HUES48 (cell line): ENCODE measurements around the gene PET100.

Experiments
- H3K27ac ChIP-seq: one replicate; pipeline ENCODE4 v1.7.0; 2013; ENCODE audit warnings: low read depth, low read length, inconsistent platforms
- H3K27me3 ChIP-seq: 2 replicates; pipeline ENCODE4 v1.6.1; 2013; ENCODE audit warnings: mild to moderate bottlenecking, low read length; ENCODE audit not compliant: control insufficient read depth, insufficient read depth
- H3K36me3 ChIP-seq: 2 replicates; pipeline ENCODE4 v1.6.1; 2013; ENCODE audit warnings: low read length; ENCODE audit not compliant: control insufficient read depth, insufficient read depth
- H3K4me1 ChIP-seq: 2 replicates; pipeline ENCODE4 v1.6.1; 2013; ENCODE audit warnings: mild to moderate bottlenecking, low read length; ENCODE audit not compliant: control insufficient read depth, insufficient read depth
- H3K4me3 ChIP-seq: 2 replicates; pipeline ENCODE4 v1.5.1; 2013; ENCODE audit warnings: mild to moderate bottlenecking, low read depth, low read length
- H3K9ac ChIP-seq: 2 replicates; pipeline ENCODE4 v1.6.1; 2013; ENCODE audit warnings: mild to moderate bottlenecking, low read depth, low read length, moderate library complexity
- H3K9me3 ChIP-seq: 2 replicates; pipeline ENCODE4 v1.6.1; 2013; ENCODE audit warnings: low read length; ENCODE audit not compliant: control insufficient read depth, insufficient read depth

PET100 gene

GRCh38 chr19:7624810-7625209 is 4.8 kb upstream of the PET100 start:
- Histone ChIP-seq H3K9ac (no peak overlapping the region), H3K27ac (no peak overlapping the region), H3K36me3 (peaks cover 61% of the 10 kb centered on the region), H3K27me3 (no peaks in the 10 kb centered on the region), H3K4me1 (no peaks in the 10 kb centered on the region), H3K9me3 (no peaks in the 10 kb centered on the region), H3K4me3 (no peak overlapping the region)

- Histone ChIP-seq H3K9ac (no peak overlapping the region), H3K4me1 (0 out of 2 replicates have a peak, but pooled peaks cover 4% of the 10 kb centered on the region), H3K36me3 (peaks cover 51% of the 10 kb centered on the region), H3K27me3 (no peaks in the 10 kb centered on the region), H3K9me3 (no peaks in the 10 kb centered on the region), H3K4me3 (no peak overlapping the region), H3K27ac (no peak overlapping the region)
These were observed 3.7 kb upstream of the PET100 start for GRCh38 chr19:7625763-7626372.

- peaks cover 43% of the 10 kb centered on the region for H3K36me3 ChIP-seq
- H3K9me3 ChIP-seq, result no peaks in the 10 kb centered on the region
- 0 out of 2 replicates have a peak, but pooled peaks cover 4% of the 10 kb centered on the region for H3K4me1 ChIP-seq
- H3K27me3 ChIP-seq, result no peaks in the 10 kb centered on the region
- H3K27ac ChIP-seq, result no peak overlapping the region
- H3K4me3 ChIP-seq, result no peak overlapping the region
- H3K9ac ChIP-seq, result no peak overlapping the region
These were observed 2.4 kb upstream of the PET100 start for GRCh38 chr19:7627166-7627565.

- 0 out of 2 replicates have a peak, but pooled peaks cover under 1% of the 10 kb centered on the region for H3K27me3 ChIP-seq
- peak overlapping the region; percentile 74 for H3K9ac ChIP-seq
- H3K4me3 ChIP-seq, result peak overlapping the region; percentile 92
- H3K4me1 ChIP-seq, result 0 out of 2 replicates have a peak, but pooled peaks cover 4% of the 10 kb centered on the region
- H3K9me3 ChIP-seq, result no peaks in the 10 kb centered on the region
- peak overlapping the region; percentile 49 for H3K27ac ChIP-seq
- peaks cover 31% of the 10 kb centered on the region for H3K36me3 ChIP-seq
These were observed 843 bp upstream of the PET100 start for GRCh38 chr19:7628589-7629311.

GRCh38 chr19:7631577-7631976 is 2.0 kb downstream of the PET100 start:
- Histone ChIP-seq H3K27ac (no peak overlapping the region), H3K9me3 (no peaks in the 10 kb centered on the region), H3K27me3 (peaks cover 29% of the 10 kb centered on the region), H3K9ac (no peak overlapping the region), H3K36me3 (peaks cover 12% of the 10 kb centered on the region; the same call in 1 of the 2 replicates), H3K4me3 (no peak overlapping the region), H3K4me1 (0 out of 2 replicates have a peak, but pooled peaks cover 4% of the 10 kb centered on the region)

- Histone ChIP-seq H3K4me1 (0 out of 2 replicates have a peak, but pooled peaks cover 4% of the 10 kb centered on the region), H3K9ac (no peak overlapping the region), H3K4me3 (no peak overlapping the region), H3K9me3 (no peaks in the 10 kb centered on the region), H3K27ac (no peak overlapping the region), H3K27me3 (peaks cover 30% of the 10 kb centered on the region), H3K36me3 (0 out of 2 replicates have a peak, but pooled peaks cover 5% of the 10 kb centered on the region)
These were observed 3.0 kb downstream of the PET100 start for GRCh38 chr19:7632340-7633203.

GRCh38 chr19:7633698-7634097 is 4.1 kb downstream of the PET100 start, which contains the start of gene PCP2:
Gene PCP2 (minus strand): TSS chr19:7633719. CDS start chr19:7633457, 262 bp downstream.
- Histone ChIP-seq H3K9ac (no peak within 1 kb of the TSS), H3K4me1 (0 out of 2 replicates have a peak, but pooled peaks cover 4% of the 10 kb centered on the region)

GRCh38 chr19:7635670-7636069 is 6.1 kb downstream of the PET100 start:
- no peaks in the 10 kb centered on the region for H3K9me3 ChIP-seq

More at GRCh38 chr19:7633698-7634097, 4.1 kb downstream of the PET100 start, which contains the start of gene PCP2:
- Histone ChIP-seq H3K9me3 (no peaks in the 10 kb centered on the region), H3K36me3 (0 out of 2 replicates have a peak, but pooled peaks cover 5% of the 10 kb centered on the region), H3K27ac (no peak within 1 kb of the TSS), H3K4me3 (no peak within 1 kb of the TSS), H3K27me3 (peaks cover 30% of the 10 kb centered on the region)

GRCh38 chr19:7636317-7636690 is 6.7 kb downstream of the PET100 start:
- H3K27me3 ChIP-seq, result peaks cover 30% of the 10 kb centered on the region
- no peak overlapping the region for H3K9ac ChIP-seq
- no peaks in the 10 kb centered on the region for H3K4me1 ChIP-seq
- H3K9me3 ChIP-seq, result no peaks in the 10 kb centered on the region
- peaks cover 8% of the 10 kb centered on the region; the same call in 1 of the 2 replicates for H3K36me3 ChIP-seq
- H3K4me3 ChIP-seq, result no peak overlapping the region; the same call in 1 of the 2 replicates
- H3K27ac ChIP-seq, result no peak overlapping the region

More at GRCh38 chr19:7635670-7636069, 6.1 kb downstream of the PET100 start:
- Histone ChIP-seq H3K27ac (no peak overlapping the region), H3K9ac (no peak overlapping the region), H3K27me3 (peaks cover 30% of the 10 kb centered on the region), H3K4me3 (no peak overlapping the region), H3K4me1 (no peaks in the 10 kb centered on the region), H3K36me3 (peaks cover 8% of the 10 kb centered on the region; the same call in 1 of the 2 replicates)

GRCh38 chr19:7636691-7637373 is 7.2 kb downstream of the PET100 start, which contains the start of gene STXBP2:
Gene STXBP2 (plus strand): TSS chr19:7637110. CDS start chr19:7637150, 40 bp downstream.
- H3K9ac ChIP-seq, result peak within 1 kb of the TSS; percentile 65; the same call in 1 of the 2 replicates
- H3K27ac ChIP-seq, result peak within 1 kb of the TSS; percentile 65
- no peaks in the 10 kb centered on the region for H3K4me1 ChIP-seq
- peaks cover 30% of the 10 kb centered on the region for H3K27me3 ChIP-seq
- peaks cover 6% of the 10 kb centered on the region; the same call in 1 of the 2 replicates for H3K36me3 ChIP-seq
- H3K9me3 ChIP-seq, result no peaks in the 10 kb centered on the region
- H3K4me3 ChIP-seq, result peak within 1 kb of the TSS; percentile 78
